H9 (cell line): ENCODE measurements around the gene CCR3. TPM values are rescaled to one million over a fixed set of nuclear protein-coding genes. Genes with fewer than 3 reads are reported as not detected.

Experiments used
- DNase-seq: peaks from one replicate; pipeline ENCODE4 v3.0.0-alpha.2; 2017
- H2AFZ ChIP-seq: one replicate; pipeline ENCODE4 v1.6.1; 2013; ENCODE audit warnings: mild to moderate bottlenecking, low read length, control low read depth, moderate library complexity
- H2AK5ac ChIP-seq: 2 replicates; pipeline ENCODE4 v1.6.1; 2013; ENCODE audit warnings: low read length, control low read depth, mixed read lengths; ENCODE audit not compliant: insufficient read length
- H2BK120ac ChIP-seq: one replicate; pipeline ENCODE4 v1.6.1; 2013; ENCODE audit warnings: low read depth, mild to moderate bottlenecking, low read length, control low read depth, inconsistent platforms; ENCODE audit not compliant: poor library complexity, severe bottlenecking
- H2BK12ac ChIP-seq: 2 replicates; pipeline ENCODE4 v1.6.1; 2013; ENCODE audit warnings: low read length, control low read depth, mixed read lengths, low read depth; ENCODE audit not compliant: insufficient read length
- H2BK15ac ChIP-seq: 2 replicates; pipeline ENCODE4 v1.6.1; 2013; ENCODE audit warnings: low read depth, low read length, control low read depth
- H2BK20ac ChIP-seq: one replicate; pipeline ENCODE4 v1.6.1; 2013; ENCODE audit warnings: low read depth, mild to moderate bottlenecking, low read length, control low read depth, inconsistent platforms; ENCODE audit not compliant: poor library complexity, severe bottlenecking
- H2BK5ac ChIP-seq: 2 replicates; pipeline ENCODE4 v1.6.1; 2013; ENCODE audit warnings: low read length, control low read depth, mixed read lengths; ENCODE audit not compliant: insufficient read length
- H3K14ac ChIP-seq: 2 replicates; pipeline ENCODE4 v1.6.1; 2013; ENCODE audit warnings: low read length, control low read depth; ENCODE audit not compliant: insufficient read depth
- H3K18ac ChIP-seq: 2 replicates; pipeline ENCODE4 v1.6.1; 2013; ENCODE audit warnings: low read depth, mild to moderate bottlenecking, mixed read lengths, low read length, control low read depth; ENCODE audit not compliant: insufficient read length
- H3K23ac ChIP-seq: 2 replicates; pipeline ENCODE4 v1.6.1; 2013; ENCODE audit warnings: low read length, control low read depth, mixed read lengths, low read depth; ENCODE audit not compliant: insufficient read length
- H3K23me2 ChIP-seq: 2 replicates; pipeline ENCODE4 v1.6.1; 2013; ENCODE audit warnings: low read depth, mild to moderate bottlenecking, mixed read lengths, low read length, control low read depth; ENCODE audit not compliant: insufficient read length, poor library complexity, severe bottlenecking
- H3K27ac ChIP-seq: 2 replicates; pipeline ENCODE4 v1.5.1; 2013; ENCODE audit warnings: low read length, control low read depth, mixed read lengths, low read depth; ENCODE audit not compliant: insufficient read length
- H3K27me3 ChIP-seq: 2 replicates; pipeline ENCODE4 v1.6.1; 2013; ENCODE audit warnings: low read length, control low read depth, inconsistent platforms; ENCODE audit not compliant: insufficient read depth
- H3K4ac ChIP-seq: 2 replicates; pipeline ENCODE4 v1.6.1; 2013; ENCODE audit warnings: low read depth, mild to moderate bottlenecking, control low read depth, inconsistent platforms, low read length, moderate library complexity
- H3K4me1 ChIP-seq: 2 replicates; pipeline ENCODE4 v1.6.1; 2013; ENCODE audit warnings: low read length, control low read depth, inconsistent platforms; ENCODE audit not compliant: insufficient read depth
- H3K4me2 ChIP-seq: 2 replicates; pipeline ENCODE4 v1.6.1; 2013; ENCODE audit warnings: low read length, control low read depth, mixed read lengths; ENCODE audit not compliant: insufficient read length, insufficient read depth
- H3K56ac ChIP-seq: 2 replicates; pipeline ENCODE4 v1.6.1; 2013; ENCODE audit warnings: low read depth, mild to moderate bottlenecking, mixed read lengths, low read length, control low read depth; ENCODE audit not compliant: insufficient read length
- H3K79me1 ChIP-seq: 2 replicates; pipeline ENCODE4 v1.6.1; 2013; ENCODE audit warnings: low read depth, mild to moderate bottlenecking, moderate library complexity, low read length, control low read depth, inconsistent platforms; ENCODE audit not compliant: insufficient read depth, poor library complexity, severe bottlenecking
- H3K79me2 ChIP-seq: 2 replicates; pipeline ENCODE4 v1.6.1; 2013; ENCODE audit warnings: low read length, control low read depth, inconsistent platforms; ENCODE audit not compliant: insufficient read depth
- H3K9ac ChIP-seq: 2 replicates; pipeline ENCODE4 v1.6.1; 2013; ENCODE audit warnings: low read length, control low read depth, mixed read lengths; ENCODE audit not compliant: insufficient read length; ENCODE audit errors: extremely low read depth
- H3K9me3 ChIP-seq: one replicate; pipeline ENCODE4 v1.6.1; 2013; ENCODE audit warnings: low read depth, low read length, inconsistent platforms; ENCODE audit not compliant: control insufficient read depth
- H3T11ph ChIP-seq: one replicate; pipeline ENCODE4 v1.6.1; 2013; ENCODE audit warnings: mild to moderate bottlenecking, low read length, control low read depth, inconsistent platforms
- H4K20me1 ChIP-seq: one replicate; pipeline ENCODE4 v1.6.1; 2013; ENCODE audit not compliant: control insufficient read depth, insufficient read length, insufficient read depth
- H4K5ac ChIP-seq: 2 replicates; pipeline ENCODE4 v1.6.1; 2013; ENCODE audit warnings: low read depth, mild to moderate bottlenecking, mixed read lengths, low read length, control low read depth; ENCODE audit not compliant: insufficient read length
- H4K8ac ChIP-seq: replicated peaks from 2 replicates; pipeline ENCODE4 v1.6.1; 2013; ENCODE audit warnings: low read length, control low read depth, mixed read lengths, low read depth; ENCODE audit not compliant: insufficient read length
- H4K91ac ChIP-seq: 2 replicates; pipeline ENCODE4 v1.6.1; 2013; ENCODE audit warnings: low read depth, mild to moderate bottlenecking, moderate library complexity, mixed read lengths, low read length, control low read depth; ENCODE audit not compliant: insufficient read length
- H3K27ac Mint-ChIP-seq, 3 experiments: 2 replicates in 2 of 3; 3 replicates in 1 of 3; pipeline ENCODE4 v1.8.0; 2020 to 2021; ENCODE audit warnings: mixed read lengths in 3 of 3, mild to moderate bottlenecking in 1 of 3, moderate library complexity in 1 of 3
- H3K27me3 Mint-ChIP-seq: 2 replicates; pipeline ENCODE4 v1.8.0; 2021; ENCODE audit warnings: low read depth, mild to moderate bottlenecking, moderate library complexity, mixed read lengths
- H3K36me3 Mint-ChIP-seq, 3 experiments: 2 replicates in 2 of 3; 3 replicates in 1 of 3; pipeline ENCODE4 v1.8.0; 2020 to 2021; ENCODE audit warnings: low read depth in 3 of 3, mixed read lengths in 3 of 3; ENCODE audit not compliant: insufficient read depth in 1 of 3
- H3K4me1 Mint-ChIP-seq, 2 experiments: 2 replicates each; pipeline ENCODE4 v1.8.0; 2020; ENCODE audit warnings: mixed read lengths in 2 of 2
- H3K4me3 Mint-ChIP-seq, 2 experiments: 2 replicates in 1 of 2; 3 replicates in 1 of 2; pipeline ENCODE4 v1.8.0; 2020 to 2021; ENCODE audit warnings: mild to moderate bottlenecking in 2 of 2, mixed read lengths in 2 of 2, moderate library complexity in 1 of 2
- H3K9me3 Mint-ChIP-seq, 2 experiments: 2 replicates in 1 of 2; 3 replicates in 1 of 2; pipeline ENCODE4 v1.8.0; 2020; ENCODE audit warnings: mild to moderate bottlenecking in 2 of 2, mixed read lengths in 2 of 2, moderate library complexity in 1 of 2
- CTCF ChIP-seq: fragments of 200-600 bp; sonication (generic); conservative IDR thresholded peaks from 3 replicates; pipeline ENCODE4 v1.8.0; 2021; ENCODE audit warnings: antibody characterized with exemption, mild to moderate bottlenecking
- total RNA-seq: library from RNA; stranded (reverse); gene quantifications from 2 replicates; pipeline ENCODE4 v1.2.1, GENCODE V29; 2021

The CCR3 gene
- total RNA-seq, 1 experiment from 2014 or later = not detected

GRCh38 chr3:46314517-46314916 lies 72.3 kb downstream of the CCR3 start:
- Histone ChIP-seq H3K9me3 (no peaks in the 10 kb centered on the region), H3K4me2 (no peak overlapping the region), H2BK20ac (no peak overlapping the region), H3K27ac (no peak overlapping the region), H4K5ac (no peak overlapping the region), H2BK12ac (no peak overlapping the region), H3K23ac (no peak overlapping the region), H2BK5ac (no peak overlapping the region), H2AK5ac (no peak overlapping the region), H3K79me1 (no peaks in the 10 kb centered on the region), H4K20me1 (no peaks in the 10 kb centered on the region), H3K9ac (no peak overlapping the region), H3K27me3 (no peaks in the 10 kb centered on the region), H3T11ph (no peak overlapping the region), H3K14ac (no peak overlapping the region), H3K79me2 (no peaks in the 10 kb centered on the region), H3K4ac (no peak overlapping the region), H3K18ac (no peak overlapping the region), H3K4me1 (peaks cover 4% of the 10 kb centered on the region; the same call in 1 of the 2 replicates), H3K23me2 (no peaks in the 10 kb centered on the region), H4K8ac (no peak overlapping the region), H2BK120ac (no peak overlapping the region), H2BK15ac (no peak overlapping the region), H2AFZ (no peak overlapping the region), H4K91ac (no peak overlapping the region), H3K56ac (no peak overlapping the region)
- no peaks in the 10 kb centered on the region; the same call in 1 of the 2 replicates for H3K27me3 Mint-ChIP-seq
- no peak for DNase-seq
- no peak overlapping the region for H3K4me3 Mint-ChIP-seq
- no peak for TF ChIP-seq CTCF
- peaks cover 8 to 17% of the 10 kb centered on the region in 2 experiments; a peak in 4 of 5 replicates for H3K9me3 Mint-ChIP-seq
- H3K27ac Mint-ChIP-seq = no peak overlapping the region
- H3K4me1 Mint-ChIP-seq = peaks cover 9 to 13% of the 10 kb centered on the region in 2 experiments
- no peaks in the 10 kb centered on the region; a peak in 1 of 7 replicates for H3K36me3 Mint-ChIP-seq
